H9 (cell line): Measurements from ENCODE around the gene F8. TPM values are rescaled to one million over a fixed set of nuclear protein-coding genes. Genes with fewer than 3 reads are reported as not detected.

Experiments used
- DNase-seq: peaks from one replicate; pipeline ENCODE4 v3.0.0-alpha.2; 2017
- H2AFZ ChIP-seq: one replicate; pipeline ENCODE4 v1.6.1; 2013; ENCODE audit warnings: mild to moderate bottlenecking, low read length, control low read depth, moderate library complexity
- H2AK5ac ChIP-seq: 2 replicates; pipeline ENCODE4 v1.6.1; 2013; ENCODE audit warnings: low read length, control low read depth, mixed read lengths; ENCODE audit not compliant: insufficient read length
- H2BK120ac ChIP-seq: one replicate; pipeline ENCODE4 v1.6.1; 2013; ENCODE audit warnings: low read depth, mild to moderate bottlenecking, low read length, control low read depth, inconsistent platforms; ENCODE audit not compliant: poor library complexity, severe bottlenecking
- H2BK12ac ChIP-seq: 2 replicates; pipeline ENCODE4 v1.6.1; 2013; ENCODE audit warnings: low read length, control low read depth, mixed read lengths, low read depth; ENCODE audit not compliant: insufficient read length
- H2BK15ac ChIP-seq: 2 replicates; pipeline ENCODE4 v1.6.1; 2013; ENCODE audit warnings: low read depth, low read length, control low read depth
- H2BK20ac ChIP-seq: one replicate; pipeline ENCODE4 v1.6.1; 2013; ENCODE audit warnings: low read depth, mild to moderate bottlenecking, low read length, control low read depth, inconsistent platforms; ENCODE audit not compliant: poor library complexity, severe bottlenecking
- H2BK5ac ChIP-seq: 2 replicates; pipeline ENCODE4 v1.6.1; 2013; ENCODE audit warnings: low read length, control low read depth, mixed read lengths; ENCODE audit not compliant: insufficient read length
- H3K14ac ChIP-seq: 2 replicates; pipeline ENCODE4 v1.6.1; 2013; ENCODE audit warnings: low read length, control low read depth; ENCODE audit not compliant: insufficient read depth
- H3K18ac ChIP-seq: 2 replicates; pipeline ENCODE4 v1.6.1; 2013; ENCODE audit warnings: low read depth, mild to moderate bottlenecking, mixed read lengths, low read length, control low read depth; ENCODE audit not compliant: insufficient read length
- H3K23ac ChIP-seq: 2 replicates; pipeline ENCODE4 v1.6.1; 2013; ENCODE audit warnings: low read length, control low read depth, mixed read lengths, low read depth; ENCODE audit not compliant: insufficient read length
- H3K23me2 ChIP-seq: 2 replicates; pipeline ENCODE4 v1.6.1; 2013; ENCODE audit warnings: low read depth, mild to moderate bottlenecking, mixed read lengths, low read length, control low read depth; ENCODE audit not compliant: insufficient read length, poor library complexity, severe bottlenecking
- H3K27ac ChIP-seq: 2 replicates; pipeline ENCODE4 v1.5.1; 2013; ENCODE audit warnings: low read length, control low read depth, mixed read lengths, low read depth; ENCODE audit not compliant: insufficient read length
- H3K27me3 ChIP-seq: 2 replicates; pipeline ENCODE4 v1.6.1; 2013; ENCODE audit warnings: low read length, control low read depth, inconsistent platforms; ENCODE audit not compliant: insufficient read depth
- H3K4ac ChIP-seq: 2 replicates; pipeline ENCODE4 v1.6.1; 2013; ENCODE audit warnings: low read depth, mild to moderate bottlenecking, control low read depth, inconsistent platforms, low read length, moderate library complexity
- H3K4me1 ChIP-seq: 2 replicates; pipeline ENCODE4 v1.6.1; 2013; ENCODE audit warnings: low read length, control low read depth, inconsistent platforms; ENCODE audit not compliant: insufficient read depth
- H3K4me2 ChIP-seq: 2 replicates; pipeline ENCODE4 v1.6.1; 2013; ENCODE audit warnings: low read length, control low read depth, mixed read lengths; ENCODE audit not compliant: insufficient read length, insufficient read depth
- H3K56ac ChIP-seq: 2 replicates; pipeline ENCODE4 v1.6.1; 2013; ENCODE audit warnings: low read depth, mild to moderate bottlenecking, mixed read lengths, low read length, control low read depth; ENCODE audit not compliant: insufficient read length
- H3K79me1 ChIP-seq: 2 replicates; pipeline ENCODE4 v1.6.1; 2013; ENCODE audit warnings: low read depth, mild to moderate bottlenecking, moderate library complexity, low read length, control low read depth, inconsistent platforms; ENCODE audit not compliant: insufficient read depth, poor library complexity, severe bottlenecking
- H3K79me2 ChIP-seq: 2 replicates; pipeline ENCODE4 v1.6.1; 2013; ENCODE audit warnings: low read length, control low read depth, inconsistent platforms; ENCODE audit not compliant: insufficient read depth
- H3K9ac ChIP-seq: 2 replicates; pipeline ENCODE4 v1.6.1; 2013; ENCODE audit warnings: low read length, control low read depth, mixed read lengths; ENCODE audit not compliant: insufficient read length; ENCODE audit errors: extremely low read depth
- H3K9me3 ChIP-seq: one replicate; pipeline ENCODE4 v1.6.1; 2013; ENCODE audit warnings: low read depth, low read length, inconsistent platforms; ENCODE audit not compliant: control insufficient read depth
- H3T11ph ChIP-seq: one replicate; pipeline ENCODE4 v1.6.1; 2013; ENCODE audit warnings: mild to moderate bottlenecking, low read length, control low read depth, inconsistent platforms
- H4K20me1 ChIP-seq: one replicate; pipeline ENCODE4 v1.6.1; 2013; ENCODE audit not compliant: control insufficient read depth, insufficient read length, insufficient read depth
- H4K5ac ChIP-seq: 2 replicates; pipeline ENCODE4 v1.6.1; 2013; ENCODE audit warnings: low read depth, mild to moderate bottlenecking, mixed read lengths, low read length, control low read depth; ENCODE audit not compliant: insufficient read length
- H4K8ac ChIP-seq: replicated peaks from 2 replicates; pipeline ENCODE4 v1.6.1; 2013; ENCODE audit warnings: low read length, control low read depth, mixed read lengths, low read depth; ENCODE audit not compliant: insufficient read length
- H4K91ac ChIP-seq: 2 replicates; pipeline ENCODE4 v1.6.1; 2013; ENCODE audit warnings: low read depth, mild to moderate bottlenecking, moderate library complexity, mixed read lengths, low read length, control low read depth; ENCODE audit not compliant: insufficient read length
- H3K27ac Mint-ChIP-seq, 3 experiments: 2 replicates in 2 of 3; 3 replicates in 1 of 3; pipeline ENCODE4 v1.8.0; 2020 to 2021; ENCODE audit warnings: mixed read lengths in 3 of 3, mild to moderate bottlenecking in 1 of 3, moderate library complexity in 1 of 3
- H3K27me3 Mint-ChIP-seq: 2 replicates; pipeline ENCODE4 v1.8.0; 2021; ENCODE audit warnings: low read depth, mild to moderate bottlenecking, moderate library complexity, mixed read lengths
- H3K36me3 Mint-ChIP-seq, 3 experiments: 2 replicates in 2 of 3; 3 replicates in 1 of 3; pipeline ENCODE4 v1.8.0; 2020 to 2021; ENCODE audit warnings: low read depth in 3 of 3, mixed read lengths in 3 of 3; ENCODE audit not compliant: insufficient read depth in 1 of 3
- H3K4me1 Mint-ChIP-seq, 2 experiments: 2 replicates each; pipeline ENCODE4 v1.8.0; 2020; ENCODE audit warnings: mixed read lengths in 2 of 2
- H3K4me3 Mint-ChIP-seq, 2 experiments: 2 replicates in 1 of 2; 3 replicates in 1 of 2; pipeline ENCODE4 v1.8.0; 2020 to 2021; ENCODE audit warnings: mild to moderate bottlenecking in 2 of 2, mixed read lengths in 2 of 2, moderate library complexity in 1 of 2
- H3K9me3 Mint-ChIP-seq, 2 experiments: 2 replicates in 1 of 2; 3 replicates in 1 of 2; pipeline ENCODE4 v1.8.0; 2020; ENCODE audit warnings: mild to moderate bottlenecking in 2 of 2, mixed read lengths in 2 of 2, moderate library complexity in 1 of 2
- WGBS: extraction: QIAGEN DNeasy Blood & Tissue Kit; methylation state at CpG from one replicate; pipeline ENCODE4 v1.1.7; 2013; ENCODE audit warnings: missing lambda C conversion rate, low lambda C conversion rate, mixed read lengths; ENCODE audit not compliant: insufficient read length; ENCODE audit errors: extremely low coverage; 5-methylcytosine and 5-hydroxymethylcytosine counted together
- total RNA-seq: library from RNA; stranded (reverse); gene quantifications from 2 replicates; pipeline ENCODE4 v1.2.1, GENCODE V29; 2021
- TF ChIP-seq, protein P1 (sequence below): fragments of 200-600 bp; sonication (generic); conservative IDR thresholded peaks from 3 replicates; pipeline ENCODE4 v1.8.0; 2021; ENCODE audit warnings: antibody characterized with exemption, mild to moderate bottlenecking

The F8 gene
- total RNA-seq, 1 experiment from 2014 or later, result 3.1 TPM

GRCh38 chrX:155046811-155047528 lies 24.4 kb upstream of the F8 start:
- WGBS, result no CpG with 5 or more reads among the region's 5 CpGs
- no peak overlapping the region for H4K5ac ChIP-seq
- TF ChIP-seq, protein P1, sequence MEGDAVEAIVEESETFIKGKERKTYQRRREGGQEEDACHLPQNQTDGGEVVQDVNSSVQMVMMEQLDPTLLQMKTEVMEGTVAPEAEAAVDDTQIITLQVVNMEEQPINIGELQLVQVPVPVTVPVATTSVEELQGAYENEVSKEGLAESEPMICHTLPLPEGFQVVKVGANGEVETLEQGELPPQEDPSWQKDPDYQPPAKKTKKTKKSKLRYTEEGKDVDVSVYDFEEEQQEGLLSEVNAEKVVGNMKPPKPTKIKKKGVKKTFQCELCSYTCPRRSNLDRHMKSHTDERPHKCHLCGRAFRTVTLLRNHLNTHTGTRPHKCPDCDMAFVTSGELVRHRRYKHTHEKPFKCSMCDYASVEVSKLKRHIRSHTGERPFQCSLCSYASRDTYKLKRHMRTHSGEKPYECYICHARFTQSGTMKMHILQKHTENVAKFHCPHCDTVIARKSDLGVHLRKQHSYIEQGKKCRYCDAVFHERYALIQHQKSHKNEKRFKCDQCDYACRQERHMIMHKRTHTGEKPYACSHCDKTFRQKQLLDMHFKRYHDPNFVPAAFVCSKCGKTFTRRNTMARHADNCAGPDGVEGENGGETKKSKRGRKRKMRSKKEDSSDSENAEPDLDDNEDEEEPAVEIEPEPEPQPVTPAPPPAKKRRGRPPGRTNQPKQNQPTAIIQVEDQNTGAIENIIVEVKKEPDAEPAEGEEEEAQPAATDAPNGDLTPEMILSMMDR, result no peak
- peaks cover 5 to 8% of the 10 kb centered on the region in 2 experiments; a peak in 2 of 4 replicates for H3K4me1 Mint-ChIP-seq
- H2AK5ac ChIP-seq, result no peak overlapping the region
- peaks cover 17% of the 10 kb centered on the region for H3K9me3 ChIP-seq
- H3K9ac ChIP-seq, result no peak overlapping the region
- no peak overlapping the region for H3T11ph ChIP-seq
- no peaks in the 10 kb centered on the region for H3K23me2 ChIP-seq
- no peak overlapping the region for H2BK5ac ChIP-seq
- no peak overlapping the region for H2BK12ac ChIP-seq
- peaks cover 67 to 77% of the 10 kb centered on the region in 2 experiments for H3K9me3 Mint-ChIP-seq
- no peak overlapping the region for H3K4ac ChIP-seq
- DNase-seq, result no peak
- H3K27ac Mint-ChIP-seq, result no peak overlapping the region
- H3K27me3 ChIP-seq, result no peaks in the 10 kb centered on the region
- no peak overlapping the region; a peak in 1 of 5 replicates for H3K4me3 Mint-ChIP-seq
- peaks cover 2% of the 10 kb centered on the region; the same call in 1 of the 2 replicates for H3K27me3 Mint-ChIP-seq
- no peaks in the 10 kb centered on the region for H3K79me2 ChIP-seq
- H2BK120ac ChIP-seq, result no peak overlapping the region
- H3K36me3 Mint-ChIP-seq, result peaks cover 8 to 14% (median 8%) of the 10 kb centered on the region in 3 experiments; a peak in 5 of 7 replicates
- no peak overlapping the region for H2BK20ac ChIP-seq
- H2BK15ac ChIP-seq, result no peak overlapping the region
- no peak overlapping the region for H4K91ac ChIP-seq
- no peak overlapping the region for H2AFZ ChIP-seq
- H3K56ac ChIP-seq, result no peak overlapping the region
- no peaks in the 10 kb centered on the region for H3K79me1 ChIP-seq
- no peak overlapping the region for H4K8ac ChIP-seq
- H3K27ac ChIP-seq, result no peak overlapping the region
- no peaks in the 10 kb centered on the region for H4K20me1 ChIP-seq
- H3K18ac ChIP-seq, result no peak overlapping the region
- no peak overlapping the region for H3K23ac ChIP-seq
- H3K4me2 ChIP-seq, result no peak overlapping the region
- H3K14ac ChIP-seq, result no peak overlapping the region
- H3K4me1 ChIP-seq, result no peaks in the 10 kb centered on the region
